GM19239 (cell line): ENCODE measurements around the gene IGFLR1.

Experiments used
- DNase-seq: peaks from one replicate; pipeline ENCODE4 v3.0.0; 2011; ENCODE audit warnings: low spot score; ENCODE audit not compliant: insufficient read length
- FAIRE-seq: peaks from 2 replicates; lab custom pipeline; 2011; peaks lifted over from hg19 to GRCh38; lab: Jason Lieb, UNC

Gene IGFLR1

DNA sequence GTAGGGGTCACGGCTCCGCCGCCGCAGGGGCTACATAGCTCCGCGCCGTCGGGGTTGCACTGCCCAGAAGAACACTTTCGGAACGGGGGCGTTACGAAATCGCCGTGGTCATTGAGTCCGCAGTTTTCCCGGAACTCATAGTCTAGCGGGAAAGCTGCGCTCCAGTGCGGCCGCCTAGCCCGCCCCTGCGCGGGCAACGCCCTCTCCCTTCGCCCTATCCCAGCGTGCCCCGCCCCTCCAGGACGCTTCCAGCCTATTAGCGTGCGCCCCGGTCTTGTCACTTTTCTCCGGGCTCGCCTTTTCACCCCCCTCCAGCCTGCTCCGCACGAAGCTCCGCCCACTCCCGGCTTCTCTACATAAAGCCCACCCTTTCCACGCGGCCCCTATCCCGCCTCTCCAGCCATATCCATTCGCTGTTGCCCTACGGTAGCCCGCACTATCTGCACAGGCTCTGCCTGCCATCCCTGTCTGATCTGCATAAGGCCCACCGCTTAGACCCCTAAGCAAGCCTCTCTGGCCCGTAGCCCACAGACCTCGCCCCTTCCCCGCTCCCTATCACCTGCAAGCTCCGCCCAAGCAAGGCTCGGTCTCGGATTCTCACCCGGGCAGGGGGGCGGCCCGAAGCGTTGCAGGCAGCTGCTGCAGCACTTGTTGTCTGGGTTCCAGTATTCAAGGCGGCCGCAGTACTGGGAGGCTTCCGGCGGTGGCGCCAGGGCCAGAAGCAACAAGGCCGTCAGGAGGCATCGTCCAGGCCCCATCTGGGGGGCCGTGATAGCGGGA is 1.6 kb downstream of the IGFLR1 start:
- FAIRE-seq: peak; percentile 93
- DNase-seq: peak; percentile 99

DNA sequence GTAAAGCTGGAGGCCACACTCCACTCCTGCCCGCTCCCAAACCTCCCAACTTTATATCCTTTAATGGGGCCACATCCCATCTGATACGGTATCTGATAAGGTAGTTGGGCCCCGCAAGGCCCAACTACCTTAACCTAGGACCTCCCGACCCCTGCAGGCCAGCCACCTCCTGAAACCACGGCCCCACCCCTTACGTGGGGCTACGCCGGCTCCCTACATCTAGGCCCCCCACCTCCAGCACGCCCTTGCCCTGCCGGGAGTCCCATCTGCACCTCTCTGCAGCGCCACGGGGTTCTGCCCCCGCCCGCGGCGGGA is 2.2 kb downstream of the IGFLR1 start:
- no peak for DNase-seq
- no peak for FAIRE-seq

DNA sequence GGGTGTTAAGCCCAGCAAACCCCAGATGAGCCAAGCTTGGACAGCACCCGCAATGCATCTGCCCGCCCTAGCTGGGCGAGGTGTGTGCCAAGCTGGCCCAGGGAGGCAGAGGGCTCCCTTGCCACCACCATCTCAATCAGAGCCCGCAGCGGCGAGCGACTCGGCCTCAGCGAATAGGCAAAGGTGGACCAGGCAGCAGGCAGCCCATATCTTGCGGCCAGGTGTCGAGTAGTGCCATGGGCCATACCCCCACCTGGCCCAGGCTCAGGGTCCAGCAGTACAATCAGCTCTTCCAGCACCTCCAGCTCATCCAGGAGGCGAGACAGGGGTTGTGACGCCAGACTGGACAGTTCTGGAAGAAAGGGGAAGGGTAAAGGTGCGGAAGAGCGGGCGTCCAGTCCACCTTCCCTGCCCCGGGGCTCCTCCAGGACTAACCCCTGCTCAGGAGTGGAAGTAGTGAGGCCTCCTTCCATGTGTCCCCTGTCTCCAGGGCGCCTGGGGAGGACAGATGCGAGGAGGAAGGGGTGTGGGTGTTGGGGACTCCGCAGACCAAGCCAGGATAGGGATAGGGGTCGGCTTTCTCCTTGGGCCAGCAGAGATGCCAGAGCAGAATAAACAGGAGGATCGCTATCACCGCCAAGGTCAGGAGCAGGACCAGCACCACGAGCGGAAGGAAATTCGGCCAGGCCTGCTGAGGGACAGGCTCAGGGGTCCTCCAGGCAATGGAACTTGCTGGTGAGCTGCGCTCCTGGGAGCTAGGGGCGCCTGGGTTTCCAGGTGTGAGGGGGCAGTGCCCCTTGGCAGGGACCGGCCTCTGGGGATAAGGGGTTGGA is 2.8 kb downstream of the IGFLR1 start:
- no peak for DNase-seq
- no peak for FAIRE-seq

DNA sequence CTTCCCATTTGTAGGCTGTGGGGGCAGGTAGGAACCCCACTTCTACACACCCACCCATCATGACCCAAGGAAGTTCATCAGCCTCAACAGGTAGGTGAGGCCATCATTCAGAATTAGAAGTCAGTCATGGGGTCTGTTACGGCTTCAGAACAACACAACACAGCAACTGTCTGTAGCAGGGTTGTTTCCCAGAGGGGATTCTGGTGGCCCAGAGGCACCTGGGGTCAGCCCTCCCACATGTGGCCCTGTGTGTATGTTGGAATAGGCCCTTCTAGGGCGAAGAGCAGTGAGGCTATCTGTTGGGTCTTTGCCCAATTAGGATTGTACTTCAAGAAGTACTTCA is 3.4 kb downstream of the IGFLR1 start:
- FAIRE-seq (no peak), DNase-seq (no peak)

DNA sequence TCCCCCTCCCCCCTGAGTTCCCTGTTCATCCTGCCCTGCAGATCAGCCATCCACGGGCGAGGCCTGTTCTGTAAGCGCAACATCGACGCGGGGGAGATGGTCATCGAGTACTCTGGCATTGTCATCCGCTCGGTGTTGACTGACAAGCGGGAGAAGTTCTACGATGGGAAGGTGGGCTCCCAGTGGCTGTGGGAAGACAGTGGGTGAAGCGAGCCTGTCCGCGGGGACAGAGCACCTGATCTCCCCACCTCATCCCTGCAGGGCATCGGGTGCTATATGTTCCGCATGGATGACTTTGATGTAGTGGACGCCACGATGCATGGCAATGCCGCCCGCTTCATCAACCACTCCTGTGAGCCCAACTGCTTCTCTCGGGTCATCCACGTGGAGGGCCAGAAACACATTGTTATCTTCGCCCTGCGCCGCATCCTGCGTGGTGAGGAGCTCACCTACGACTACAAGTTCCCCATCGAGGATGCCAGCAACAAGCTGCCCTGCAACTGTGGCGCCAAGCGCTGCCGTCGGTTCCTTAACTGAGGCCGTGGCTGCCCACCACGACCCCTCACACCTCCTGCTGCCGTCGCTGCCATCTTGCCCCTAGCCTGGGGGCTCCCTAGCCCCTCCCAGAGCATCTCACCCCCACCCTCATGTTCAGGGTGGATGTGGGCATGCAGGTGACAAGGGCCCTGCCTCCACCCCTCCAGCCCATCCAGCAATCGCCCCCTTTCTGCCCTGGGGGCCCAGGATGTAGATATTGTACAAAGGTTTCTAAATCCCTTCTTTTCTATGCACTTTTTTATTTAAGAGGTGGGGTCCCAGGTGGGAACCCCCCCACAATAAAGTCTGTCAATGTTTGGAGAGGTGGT is 4.0 kb downstream of the IGFLR1 start:
- DNase-seq (no peak), FAIRE-seq (no peak)

DNA sequence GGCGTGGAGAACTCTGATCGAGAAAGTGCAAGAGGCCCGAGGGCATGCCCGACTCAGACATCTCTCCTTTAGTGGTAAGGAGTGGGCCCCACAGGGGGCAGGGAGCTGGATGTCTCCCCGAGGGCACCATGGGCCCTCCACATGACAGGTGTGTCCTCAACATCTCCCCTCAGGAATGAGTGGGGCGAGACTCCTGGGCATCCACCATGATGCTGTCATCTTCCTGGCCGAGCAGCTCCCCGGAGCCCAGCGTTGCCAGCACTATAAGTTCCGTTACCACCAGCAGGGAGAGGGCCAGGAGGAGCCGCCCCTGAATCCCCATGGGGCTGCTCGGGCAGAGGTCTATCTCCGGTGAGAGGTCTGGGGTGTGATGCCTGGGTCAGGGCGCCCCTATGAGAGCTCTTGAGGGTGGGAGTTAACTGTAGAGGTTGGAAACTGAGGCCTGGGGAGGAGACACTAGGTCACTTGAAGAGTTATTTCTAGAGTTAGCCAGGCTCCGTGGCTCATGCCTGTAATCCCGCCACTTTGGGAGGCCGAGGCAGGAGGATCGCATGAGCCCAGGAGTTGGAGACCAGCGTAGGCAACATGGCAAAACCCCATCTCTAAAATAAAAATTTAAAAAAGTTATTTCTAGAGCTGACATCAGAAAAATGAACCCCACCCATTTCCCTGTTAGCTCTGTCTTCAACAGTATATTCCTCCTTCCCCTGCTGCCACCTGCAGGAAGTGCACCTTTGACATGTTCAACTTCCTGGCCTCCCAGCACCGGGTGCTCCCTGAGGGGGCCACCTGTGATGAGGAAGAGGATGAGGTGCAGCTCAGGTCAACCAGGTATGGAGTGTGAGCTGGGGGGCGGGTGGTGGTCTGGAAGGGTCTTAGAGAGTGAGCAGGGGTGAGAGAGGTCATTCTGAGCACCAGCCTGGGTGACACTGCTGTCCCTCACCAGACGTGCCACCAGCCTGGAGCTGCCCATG is 5.1 kb downstream of the IGFLR1 start:
- FAIRE-seq (peak; percentile 28), DNase-seq (no peak)

DNA sequence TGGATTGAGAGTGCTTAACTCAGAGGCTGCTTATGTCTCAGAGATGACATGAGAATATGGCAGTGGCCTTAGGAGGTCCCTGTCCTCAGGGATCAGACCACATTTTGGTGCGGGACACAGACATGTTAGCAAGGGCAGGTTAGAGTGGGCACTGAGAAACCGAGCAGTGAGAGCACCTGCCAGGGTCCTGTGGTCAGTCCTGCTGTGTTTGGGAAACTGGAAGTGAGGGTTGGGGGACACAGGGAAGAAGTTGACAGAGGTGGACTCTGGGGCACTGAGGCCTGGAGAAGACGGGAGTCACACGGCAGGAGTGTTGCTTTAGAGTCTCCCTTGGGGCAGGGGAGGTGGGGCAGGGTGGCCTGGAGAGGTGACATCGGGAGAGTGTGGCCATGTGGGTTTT is 7.4 kb downstream of the IGFLR1 start:
- DNase-seq: no peak
- no peak for FAIRE-seq

DNA sequence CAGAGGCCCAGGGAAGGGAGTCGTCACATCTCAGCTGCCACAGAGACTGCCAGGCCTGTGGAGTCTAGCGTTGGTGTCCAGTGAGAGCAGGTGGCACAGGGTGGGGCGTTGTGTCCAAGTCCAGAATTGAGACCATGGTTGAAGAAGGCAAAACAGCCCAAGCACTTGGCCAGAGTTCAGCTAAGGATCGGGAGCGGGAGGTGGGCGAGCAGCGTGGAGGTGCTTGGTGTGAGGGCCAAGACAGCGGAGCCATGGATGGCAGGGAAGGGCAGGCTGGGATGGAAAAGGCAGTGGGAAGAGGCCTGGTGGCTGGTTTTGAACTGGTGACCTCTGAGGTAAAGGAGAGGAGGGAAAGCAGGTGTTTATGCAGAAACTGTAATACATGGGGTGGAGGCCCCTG is 8.0 kb downstream of the IGFLR1 start:
- DNase-seq (no peak), FAIRE-seq (no peak)

DNA sequence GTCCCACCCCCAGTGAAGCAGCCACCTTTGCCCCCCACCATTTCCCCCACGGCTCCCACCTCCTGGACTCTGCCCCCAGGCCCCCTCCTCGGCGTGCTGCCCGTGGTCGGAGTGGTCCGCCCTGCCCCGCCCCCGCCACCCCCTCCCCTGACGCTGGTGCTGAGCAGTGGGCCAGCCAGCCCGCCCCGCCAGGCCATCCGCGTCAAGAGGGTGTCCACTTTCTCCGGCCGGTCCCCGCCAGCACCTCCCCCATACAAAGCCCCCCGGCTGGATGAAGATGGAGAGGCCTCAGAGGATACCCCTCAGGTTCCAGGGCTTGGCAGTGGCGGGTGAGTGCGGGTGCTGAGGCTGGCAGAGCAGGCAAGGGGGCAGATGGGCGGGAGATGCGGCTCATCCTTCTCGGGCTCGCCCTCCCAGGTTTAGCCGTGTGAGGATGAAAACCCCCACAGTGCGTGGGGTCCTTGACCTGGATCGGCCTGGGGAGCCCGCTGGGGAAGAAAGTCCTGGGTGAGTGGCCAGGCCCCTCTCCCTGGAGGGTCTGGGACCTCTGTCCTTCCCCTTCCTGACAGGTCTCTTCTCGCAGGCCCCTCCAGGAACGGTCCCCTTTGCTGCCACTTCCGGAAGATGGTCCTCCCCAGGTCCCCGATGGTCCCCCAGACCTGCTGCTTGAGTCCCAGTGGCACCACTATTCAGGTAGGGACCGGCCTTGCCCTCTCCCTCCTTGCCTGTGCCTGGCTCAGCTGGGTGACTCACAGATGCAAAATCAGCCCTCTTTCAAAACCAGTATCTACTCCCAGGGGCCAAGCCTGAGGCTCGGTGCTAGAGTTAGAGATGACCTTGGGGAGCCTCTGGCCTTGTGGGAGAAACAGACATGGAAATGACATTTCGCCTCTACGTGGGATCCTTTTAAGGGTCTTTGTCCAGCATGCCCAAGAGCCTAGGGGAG is 8.8 kb downstream of the IGFLR1 start:
- no peak for DNase-seq
- FAIRE-seq: no peak

DNA sequence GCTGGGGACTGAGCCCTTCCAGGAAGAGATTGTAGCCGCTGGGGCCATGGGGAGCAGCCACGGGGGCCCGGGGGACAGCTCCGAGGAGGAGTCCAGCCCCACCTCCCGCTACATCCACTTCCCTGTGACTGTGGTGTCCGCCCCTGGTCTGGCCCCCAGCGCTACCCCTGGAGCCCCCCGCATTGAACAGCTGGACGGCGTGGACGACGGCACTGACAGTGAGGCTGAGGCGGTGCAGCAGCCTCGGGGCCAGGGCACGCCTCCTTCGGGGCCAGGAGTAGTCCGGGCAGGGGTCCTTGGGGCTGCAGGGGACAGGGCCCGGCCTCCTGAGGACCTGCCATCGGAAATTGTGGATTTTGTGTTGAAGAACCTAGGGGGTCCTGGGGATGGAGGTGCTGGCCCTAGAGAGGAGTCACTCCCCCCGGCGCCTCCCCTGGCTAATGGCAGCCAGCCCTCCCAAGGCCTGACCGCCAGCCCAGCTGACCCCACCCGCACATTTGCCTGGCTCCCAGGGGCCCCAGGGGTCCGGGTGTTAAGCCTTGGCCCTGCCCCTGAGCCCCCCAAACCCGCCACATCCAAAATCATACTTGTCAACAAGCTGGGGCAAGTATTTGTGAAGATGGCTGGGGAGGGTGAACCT is 9.6 kb downstream of the IGFLR1 start:
- DNase-seq: no peak

DNA sequence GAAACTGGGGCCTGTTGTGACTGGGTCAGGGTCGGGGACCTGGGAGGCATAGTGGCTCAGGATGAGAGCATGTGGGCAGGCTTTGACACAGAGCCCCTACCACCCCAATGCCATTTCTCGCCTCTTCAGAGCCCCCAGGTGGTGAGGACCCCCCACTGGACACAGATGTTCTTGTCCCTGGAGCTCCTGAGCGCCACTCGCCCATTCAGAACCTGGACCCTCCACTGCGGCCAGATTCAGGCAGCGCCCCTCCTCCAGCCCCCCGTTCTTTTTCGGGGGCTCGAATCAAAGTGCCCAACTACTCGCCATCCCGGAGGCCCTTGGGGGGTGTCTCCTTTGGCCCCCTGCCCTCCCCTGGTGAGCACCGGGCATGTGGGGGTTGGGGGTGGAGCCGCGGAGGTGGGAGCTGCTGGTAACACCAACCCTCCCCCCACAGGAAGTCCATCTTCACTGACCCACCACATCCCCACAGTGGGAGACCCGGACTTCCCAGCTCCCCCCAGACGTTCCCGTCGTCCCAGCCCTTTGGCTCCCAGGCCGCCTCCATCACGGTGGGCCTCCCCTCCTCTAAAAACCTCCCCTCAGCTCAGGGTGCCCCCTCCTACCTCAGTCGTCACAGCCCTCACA is 10.4 kb downstream of the IGFLR1 start:
- no peak for FAIRE-seq
- DNase-seq: no peak

More for the DNA sequence above, 9.6 kb downstream of the IGFLR1 start:
- FAIRE-seq: no peak

DNA sequence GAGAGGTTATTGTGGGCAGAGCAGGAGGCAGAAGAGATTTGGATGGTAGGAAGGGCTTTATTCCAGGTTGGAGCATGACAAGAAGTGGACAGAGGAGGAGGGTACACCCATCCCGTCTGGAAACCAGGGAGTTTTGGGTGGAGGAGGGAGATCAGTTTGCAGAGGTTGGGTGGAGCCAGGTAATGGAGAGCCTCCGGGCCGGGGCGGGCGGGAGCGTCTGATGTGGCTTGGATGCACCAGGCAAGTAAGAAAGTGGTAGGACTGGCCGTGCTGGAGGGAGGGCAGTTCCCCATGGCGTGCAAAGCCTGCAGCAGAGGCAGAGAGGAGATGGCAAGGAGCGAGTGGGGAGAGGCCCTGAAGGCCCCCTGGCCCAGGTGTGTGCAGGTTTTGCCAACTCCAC is 10.9 kb downstream of the IGFLR1 start:
- DNase-seq (no peak), FAIRE-seq (no peak)

DNA sequence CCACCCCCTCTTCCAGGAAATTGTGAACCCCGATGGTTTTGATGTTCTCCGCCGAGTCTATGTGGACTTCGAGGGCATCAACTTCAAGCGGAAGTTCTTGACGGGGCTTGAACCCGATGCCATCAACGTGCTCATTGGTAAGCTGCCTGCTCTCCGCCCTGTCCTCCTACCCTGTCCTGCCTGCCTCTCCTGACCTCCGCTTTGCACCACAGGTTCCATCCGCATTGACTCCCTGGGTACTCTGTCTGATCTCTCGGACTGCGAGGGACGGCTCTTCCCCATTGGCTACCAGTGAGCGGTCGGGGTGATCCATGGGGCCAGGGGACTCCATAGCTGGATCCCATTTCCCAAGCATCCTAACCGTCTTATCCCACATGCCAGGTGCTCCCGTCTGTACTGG is 11.9 kb downstream of the IGFLR1 start:
- FAIRE-seq (no peak), DNase-seq (no peak)

DNA sequence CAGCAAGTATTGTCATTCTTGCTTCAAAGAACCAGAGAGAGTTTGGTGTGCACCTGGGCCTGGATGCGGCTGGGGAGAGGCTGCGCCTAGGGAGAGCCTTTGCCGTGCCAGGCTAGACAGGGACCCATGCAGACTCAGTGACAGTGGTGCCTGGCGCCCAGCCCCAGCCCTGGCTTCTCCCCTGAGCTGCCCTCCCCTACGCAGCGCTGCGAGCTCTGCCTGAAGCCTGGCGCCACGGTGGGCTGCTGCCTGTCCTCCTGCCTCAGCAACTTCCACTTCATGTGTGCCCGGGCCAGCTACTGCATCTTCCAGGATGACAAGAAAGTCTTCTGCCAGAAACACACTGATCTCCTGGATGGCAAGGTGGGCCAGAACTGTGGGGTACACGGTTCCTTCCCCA is 12.5 kb downstream of the IGFLR1 start:
- DNase-seq (no peak), FAIRE-seq (no peak)

DNA sequence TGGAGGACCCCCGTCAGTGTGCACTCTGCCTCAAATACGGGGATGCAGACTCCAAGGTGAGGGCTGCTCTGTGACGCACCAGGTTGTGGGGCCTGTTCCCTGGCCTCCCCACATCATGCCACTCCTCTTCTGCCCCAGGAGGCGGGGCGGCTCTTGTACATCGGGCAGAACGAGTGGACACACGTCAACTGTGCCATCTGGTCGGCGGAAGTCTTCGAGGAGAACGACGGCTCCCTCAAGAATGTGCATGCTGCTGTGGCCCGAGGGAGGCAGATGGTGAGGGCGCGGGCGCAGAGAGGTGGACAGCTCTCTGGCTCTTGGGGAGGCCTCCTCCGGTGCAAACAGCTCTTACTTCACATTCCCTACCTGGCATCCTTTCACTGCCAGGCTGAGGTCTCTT is 13.2 kb downstream of the IGFLR1 start:
- FAIRE-seq (no peak), DNase-seq (no peak)

DNA sequence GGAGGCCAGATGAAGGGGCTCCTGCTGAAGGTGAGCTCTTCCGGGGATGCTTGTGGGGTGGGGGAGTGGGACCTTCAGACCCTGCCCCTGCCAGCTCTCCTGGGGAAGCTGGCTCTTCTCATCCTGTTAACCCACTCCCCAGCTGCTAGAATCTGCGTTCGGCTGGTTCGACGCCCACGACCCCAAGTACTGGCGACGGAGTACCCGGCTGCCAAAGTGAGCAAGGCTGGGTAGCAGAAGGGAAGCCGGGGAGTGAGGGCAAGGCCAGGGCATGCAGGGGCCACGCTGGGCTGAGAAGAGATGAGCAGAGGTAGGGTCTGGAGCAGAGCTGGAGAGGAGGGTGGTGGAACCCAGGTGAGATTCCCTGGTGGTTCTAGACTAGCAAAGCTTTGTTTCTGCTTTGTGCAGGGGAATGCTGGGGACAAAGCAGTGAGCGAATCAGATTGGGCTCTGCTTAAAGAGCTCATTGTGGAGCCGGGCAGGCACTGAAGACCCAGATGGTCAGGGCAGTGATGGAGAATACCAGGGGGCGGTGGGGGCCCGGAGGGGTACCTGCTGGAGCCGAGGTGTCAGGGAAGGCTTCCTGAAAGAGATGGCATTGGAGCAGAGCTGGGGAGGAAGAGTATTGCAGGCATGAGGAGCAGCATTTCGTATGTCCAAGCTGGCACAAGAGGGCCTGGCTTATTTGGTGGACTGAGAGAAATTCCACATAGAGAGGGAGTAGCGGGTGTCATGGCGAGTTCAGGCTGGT is 14.1 kb downstream of the IGFLR1 start:
- FAIRE-seq (no peak), DNase-seq (no peak)
